Vagina (tissue), 2 donors: ENCODE data around the gene ITIH5.

Source experiments
- POLR2A ChIP-seq, 2 donors: fragments of 450-650 bp; IDR thresholded peaks; one replicate each; pipeline ENCODE4 v1.6.1; 2017; ENCODE audit warnings: antibody characterized with exemption in 2 of 2, mild to moderate bottlenecking in 2 of 2, moderate library complexity in 2 of 2
- TF ChIP-seq, protein P1 (sequence below), 3 experiments: fragments of 450-650 bp in 2 of 3; fragments of 200-600 bp in 1 of 3; sonication (generic) in 1 of 3; IDR thresholded peaks; one replicate each; pipeline ENCODE4 v1.5.1; 2017 to 2019; ENCODE audit warnings: antibody characterized with exemption in 3 of 3, mild to moderate bottlenecking in 2 of 3, moderate library complexity in 2 of 3

DNA sequence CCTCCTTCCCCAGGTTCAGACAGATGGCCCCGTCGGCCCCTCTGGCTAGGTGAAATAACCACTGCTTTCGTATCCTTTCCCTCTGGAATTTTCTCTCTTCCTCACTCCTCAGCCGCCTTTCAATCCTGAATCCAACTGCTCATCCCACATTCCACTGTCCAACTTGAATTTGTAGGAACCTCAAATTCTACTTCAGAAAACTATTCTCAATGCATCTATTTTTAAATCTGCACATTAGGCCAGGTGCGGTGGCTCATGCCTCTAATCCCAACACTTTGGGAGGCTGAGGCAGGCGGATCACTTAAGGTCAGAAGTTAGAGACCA lies 78.9 kb downstream of the ITIH5 start:
- TF ChIP-seq, protein P1, sequence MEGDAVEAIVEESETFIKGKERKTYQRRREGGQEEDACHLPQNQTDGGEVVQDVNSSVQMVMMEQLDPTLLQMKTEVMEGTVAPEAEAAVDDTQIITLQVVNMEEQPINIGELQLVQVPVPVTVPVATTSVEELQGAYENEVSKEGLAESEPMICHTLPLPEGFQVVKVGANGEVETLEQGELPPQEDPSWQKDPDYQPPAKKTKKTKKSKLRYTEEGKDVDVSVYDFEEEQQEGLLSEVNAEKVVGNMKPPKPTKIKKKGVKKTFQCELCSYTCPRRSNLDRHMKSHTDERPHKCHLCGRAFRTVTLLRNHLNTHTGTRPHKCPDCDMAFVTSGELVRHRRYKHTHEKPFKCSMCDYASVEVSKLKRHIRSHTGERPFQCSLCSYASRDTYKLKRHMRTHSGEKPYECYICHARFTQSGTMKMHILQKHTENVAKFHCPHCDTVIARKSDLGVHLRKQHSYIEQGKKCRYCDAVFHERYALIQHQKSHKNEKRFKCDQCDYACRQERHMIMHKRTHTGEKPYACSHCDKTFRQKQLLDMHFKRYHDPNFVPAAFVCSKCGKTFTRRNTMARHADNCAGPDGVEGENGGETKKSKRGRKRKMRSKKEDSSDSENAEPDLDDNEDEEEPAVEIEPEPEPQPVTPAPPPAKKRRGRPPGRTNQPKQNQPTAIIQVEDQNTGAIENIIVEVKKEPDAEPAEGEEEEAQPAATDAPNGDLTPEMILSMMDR (IDR thresholded peaks at IDR 0.05) = no peak
- TF ChIP-seq POLR2A (IDR thresholded peaks at IDR 0.05) = no peak
